Cardiac septum (tissue), 1 donor: Measurements from ENCODE around the gene FGFR1OP2. TPM values are rescaled to one million over a fixed set of nuclear protein-coding genes. Genes with fewer than 3 reads are reported as not detected.

Experiments used
- total RNA-seq: library from RNA; stranded (reverse); fragmentation: NEBNext Ultra II Directional; extraction: Animal tissue kit (Norgen Biotek cat#: 25700); gene quantifications from one replicate; pipeline ENCODE4 v1.2.1, GENCODE V29; 2021
- donor health status: DM: no; HTN: no; CAD: no.

Gene FGFR1OP2
- total RNA-seq, 1 donor from 2014 or later = 37.4 TPM

Other genes with a start within 250 kb of the FGFR1OP2 start
- 20.9 TPM for gene ITPR2, start 105.3 kb upstream of the FGFR1OP2 start, total RNA-seq
- 15.5 TPM for gene INTS13, start 489 bp upstream of the FGFR1OP2 start, total RNA-seq
- gene TM7SF3, start 75.9 kb downstream of the FGFR1OP2 start, total RNA-seq = 23.7 TPM
- gene MED21, start 84.1 kb downstream of the FGFR1OP2 start, total RNA-seq = 54.6 TPM
- gene C12orf71, start 144.1 kb downstream of the FGFR1OP2 start, total RNA-seq = not detected